HepG2 (cell line): ENCODE data around the gene ATP8A1.

Source experiments
- JUN ChIP-seq: sonication (generic); formaldehyde crosslinking; IDR thresholded peaks from 2 replicates; pipeline ENCODE4 v1.4.0; 2020; ENCODE audit warnings: mild to moderate bottlenecking, missing genetic modification reagents
- TARDBP ChIP-seq: sonication (generic); formaldehyde crosslinking; IDR thresholded peaks from 2 replicates; pipeline ENCODE4 v1.8.0; 2022; ENCODE audit warnings: mild to moderate bottlenecking, missing genetic modification reagents
- ZBTB8A ChIP-seq: sonication (generic); formaldehyde crosslinking; IDR thresholded peaks from 2 replicates; pipeline ENCODE4 v1.4.0; 2020; ENCODE audit warnings: mild to moderate bottlenecking, low read depth, missing genetic modification reagents, borderline replicate concordance
- TF ChIP-seq, protein P1 (sequence below): conservative IDR thresholded peaks from 2 replicates; pipeline ENCODE4 v1.6.1; 2018; ENCODE audit warnings: missing genetic modification reagents

DNA sequence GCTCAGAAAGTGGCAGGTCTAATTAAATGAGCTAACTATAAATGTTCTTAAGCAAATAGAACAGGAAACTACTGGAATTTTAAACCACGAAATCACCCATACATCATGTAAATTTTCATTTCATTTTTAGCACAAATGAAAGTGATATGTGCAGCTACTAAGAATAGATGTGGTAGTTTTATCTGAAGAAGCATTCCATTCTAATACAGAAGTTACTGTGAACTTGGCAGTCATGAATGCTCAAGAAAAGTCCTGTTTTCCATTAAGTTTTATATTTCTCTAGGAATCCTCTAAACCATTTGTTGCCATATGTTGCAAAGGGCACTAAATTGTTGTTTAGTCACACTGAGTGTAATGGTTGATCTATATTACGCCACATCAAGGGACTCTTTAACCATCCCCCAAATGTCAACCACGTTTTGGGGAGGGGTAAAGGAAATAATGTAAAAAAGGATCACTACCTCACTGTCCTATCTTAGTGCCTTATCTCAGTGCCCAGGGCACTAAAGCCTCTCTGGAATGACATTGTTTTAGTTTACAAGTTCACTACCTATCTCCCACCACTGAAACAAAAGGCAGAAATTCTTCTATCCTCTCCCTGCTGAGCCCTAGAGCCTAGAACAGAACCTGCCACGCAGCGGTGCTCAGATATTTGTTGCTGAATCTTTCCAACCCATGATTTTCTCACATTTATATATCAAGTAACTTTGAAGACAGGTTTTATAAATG is 141.6 kb downstream of the ATP8A1 start:
- TF ChIP-seq TARDBP (CRISPR knock-in tag) (no peak), ZBTB8A (CRISPR knock-in tag) (no peak), JUN (CRISPR knock-in tag) (no peak)
- TF ChIP-seq, protein P1, sequence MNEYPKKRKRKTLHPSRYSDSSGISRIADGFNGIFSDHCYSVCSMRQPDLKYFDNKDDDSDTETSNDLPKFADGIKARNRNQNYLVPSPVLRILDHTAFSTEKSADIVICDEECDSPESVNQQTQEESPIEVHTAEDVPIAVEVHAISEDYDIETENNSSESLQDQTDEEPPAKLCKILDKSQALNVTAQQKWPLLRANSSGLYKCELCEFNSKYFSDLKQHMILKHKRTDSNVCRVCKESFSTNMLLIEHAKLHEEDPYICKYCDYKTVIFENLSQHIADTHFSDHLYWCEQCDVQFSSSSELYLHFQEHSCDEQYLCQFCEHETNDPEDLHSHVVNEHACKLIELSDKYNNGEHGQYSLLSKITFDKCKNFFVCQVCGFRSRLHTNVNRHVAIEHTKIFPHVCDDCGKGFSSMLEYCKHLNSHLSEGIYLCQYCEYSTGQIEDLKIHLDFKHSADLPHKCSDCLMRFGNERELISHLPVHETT = no peak
